Lung (tissue), 12 donors: ENCODE data around the gene IL6R. TPM values are rescaled to one million over a fixed set of nuclear protein-coding genes. Genes with fewer than 3 reads are reported as not detected.

Source experiments
- ATAC-seq: fragments of 200-7000 bp; cut with Tn5 transposase; one replicate; pipeline ENCODE4 v1.9.1; 2020; ENCODE audit warnings: moderate number of reproducible peaks; ENCODE audit not compliant: insufficient read depth, low FRiP score
- DNase-seq, 3 donors: peaks; one replicate each; pipeline ENCODE4 v3.0.0-alpha.2; 2013 to 2017
- H3K27ac ChIP-seq, 2 donors: one replicate each; pipeline ENCODE4 v1.5.1; 2013; ENCODE audit warnings: mild to moderate bottlenecking in 2 of 2, moderate library complexity in 2 of 2, control low read depth in 1 of 2, inconsistent platforms in 1 of 2, low read depth in 1 of 2, low read length in 1 of 2
- H3K27me3 ChIP-seq, 3 donors: one replicate each; pipeline ENCODE4 v1.5.1; 2013; ENCODE audit warnings: low read length in 2 of 3; ENCODE audit not compliant: control insufficient read depth in 3 of 3, insufficient read depth in 3 of 3
- H3K36me3 ChIP-seq, 4 donors: one replicate each; pipeline ENCODE4 v1.5.1; 2013; ENCODE audit warnings: low read length in 4 of 4, mild to moderate bottlenecking in 1 of 4, moderate library complexity in 1 of 4; ENCODE audit not compliant: control insufficient read depth in 4 of 4, insufficient read depth in 4 of 4
- H3K4me1 ChIP-seq, 5 donors: one replicate each; pipeline ENCODE4 v1.5.1; 2013; ENCODE audit warnings: low read length in 5 of 5, mild to moderate bottlenecking in 2 of 5, moderate library complexity in 1 of 5; ENCODE audit not compliant: control insufficient read depth in 5 of 5, insufficient read depth in 5 of 5
- H3K4me3 ChIP-seq: one replicate; pipeline ENCODE4 v1.5.1; 2013; ENCODE audit warnings: mild to moderate bottlenecking, control low read depth, moderate library complexity
- H3K9ac ChIP-seq, 2 donors: one replicate each; pipeline ENCODE4 v1.5.1; 2013; ENCODE audit warnings: low read length in 2 of 2, control low read depth in 1 of 2; ENCODE audit not compliant: insufficient read depth in 1 of 2
- H3K9me3 ChIP-seq, 4 donors: one replicate each; pipeline ENCODE4 v1.5.1; 2013; ENCODE audit warnings: low read length in 3 of 4, mild to moderate bottlenecking in 1 of 4, moderate library complexity in 1 of 4; ENCODE audit not compliant: control insufficient read depth in 4 of 4, insufficient read depth in 3 of 4
- CTCF ChIP-seq: IDR thresholded peaks from 2 replicates; pipeline ENCODE4 v1.5.1; 2012; ENCODE audit warnings: mild to moderate bottlenecking; ENCODE audit errors: control extremely low read depth, extremely low read depth
- WGBS, 2 donors: extraction: QIAGEN DNeasy Blood & Tissue Kit; methylation state at CpG; one replicate each; pipeline ENCODE4 v1.1.7; 2013; 5-methylcytosine and 5-hydroxymethylcytosine counted together
- polyA plus RNA-seq, 2 donors: library from polyadenylated mRNA; stranded (reverse); fragments of 200-250 nt; gene quantifications; one replicate each; pipeline ENCODE4 v1.2.1, GENCODE V29; 2013
- total RNA-seq, 2 donors: library from RNA; depleted of rRNA in 1 of 2; stranded (reverse); fragments of >200 nt in 1 of 2; gene quantifications; one replicate each; pipeline ENCODE4 v1.2.1, GENCODE V29; 2014 to 2021
- donor health status: control.
- donor health status: control.
- donor health status: Bipolar disorder and iron deficiency.
- donor health status: healthy.
- donor health status: DM: yes; HTN: yes; CAD: no.

The IL6R gene
- total and polyA plus RNA-seq, 4 donors = 12.3 to 79.7 (median 32.0) TPM

- H3K27ac ChIP-seq = peak overlapping the region in 1 of 2 donors; percentile 68
- ATAC-seq = no peak
- WGBS, 2 donors = 73 to 74% methylated on average over 20 of the region's 20 CpGs
- H3K4me3 ChIP-seq = no peak overlapping the region
- H3K36me3 ChIP-seq = peaks cover 0 to 3% (median 0%) of the 10 kb centered on the region in 4 donors
- no peak for TF ChIP-seq CTCF
- no peak for DNase-seq
- H3K27me3 ChIP-seq = no peaks in the 10 kb centered on the region
- no peak overlapping the region for H3K9ac ChIP-seq
- no peaks in the 10 kb centered on the region for H3K9me3 ChIP-seq
- H3K4me1 ChIP-seq = peaks cover 7 to 46% (median 15%) of the 10 kb centered on the region in 5 donors
Observed at GRCh38 chr1:154488922-154489321, 83.8 kb downstream of the IL6R start.

- 49 to 64% methylated on average over 5 of the region's 5 CpGs for WGBS, 2 donors
- DNase-seq (peak in 2 of 3 donors; percentile 60 to 77), ATAC-seq (no peak)
- H3K4me1 ChIP-seq = peaks cover 7 to 46% (median 15%) of the 10 kb centered on the region in 5 donors
- no peak overlapping the region for H3K4me3 ChIP-seq
- no peak for TF ChIP-seq CTCF
- no peaks in the 10 kb centered on the region for H3K27me3 ChIP-seq
- H3K36me3 ChIP-seq = peaks cover 0 to 3% (median 0%) of the 10 kb centered on the region in 4 donors
- no peak overlapping the region for H3K9ac ChIP-seq
- H3K27ac ChIP-seq = peak overlapping the region in 1 of 2 donors; percentile 68
- no peaks in the 10 kb centered on the region for H3K9me3 ChIP-seq
Observed at GRCh38 chr1:154489695-154490274, 84.6 kb downstream of the IL6R start.

- ATAC-seq (no peak), DNase-seq (peak in 2 of 3 donors; percentile 48 to 56)
- Histone ChIP-seq H3K27ac (peak overlapping the region in 1 of 2 donors; percentile 34), H3K4me3 (no peak overlapping the region), H3K9ac (no peak overlapping the region), H3K27me3 (no peaks in the 10 kb centered on the region), H3K9me3 (no peaks in the 10 kb centered on the region), H3K4me1 (peaks cover 7 to 44% (median 12%) of the 10 kb centered on the region in 5 donors), H3K36me3 (peaks cover 0 to 3% (median 0%) of the 10 kb centered on the region in 4 donors)
- no peak for TF ChIP-seq CTCF
- 10 to 36% methylated on average over 1 of the region's 1 CpG for WGBS, 2 donors
Observed at GRCh38 chr1:154490317-154490716, 85.2 kb downstream of the IL6R start.

GRCh38 chr1:154492115-154492514 is 87.0 kb downstream of the IL6R start:
- no peaks in the 10 kb centered on the region for H3K9me3 ChIP-seq
- WGBS, 2 donors = 43 to 57% methylated on average over 4 of the region's 4 CpGs
- H3K36me3 ChIP-seq = no peaks in the 10 kb centered on the region
- TF ChIP-seq CTCF = no peak
- H3K4me3 ChIP-seq = no peak overlapping the region
- H3K27ac ChIP-seq = peak overlapping the region; percentile 52 to 53
- DNase-seq (no peak), ATAC-seq (no peak)
- peaks cover 7 to 35% (median 10%) of the 10 kb centered on the region in 5 donors for H3K4me1 ChIP-seq
- no peaks in the 10 kb centered on the region for H3K27me3 ChIP-seq
- no peak overlapping the region for H3K9ac ChIP-seq
